ENCODE measurements around the gene NUSAP1.
"Not testable (repeated sequence)": the region's sequence is repeated elsewhere in the genome, so short reads cannot be mapped to it uniquely, and the experiment has no call there.

Gene NUSAP1

DNA sequence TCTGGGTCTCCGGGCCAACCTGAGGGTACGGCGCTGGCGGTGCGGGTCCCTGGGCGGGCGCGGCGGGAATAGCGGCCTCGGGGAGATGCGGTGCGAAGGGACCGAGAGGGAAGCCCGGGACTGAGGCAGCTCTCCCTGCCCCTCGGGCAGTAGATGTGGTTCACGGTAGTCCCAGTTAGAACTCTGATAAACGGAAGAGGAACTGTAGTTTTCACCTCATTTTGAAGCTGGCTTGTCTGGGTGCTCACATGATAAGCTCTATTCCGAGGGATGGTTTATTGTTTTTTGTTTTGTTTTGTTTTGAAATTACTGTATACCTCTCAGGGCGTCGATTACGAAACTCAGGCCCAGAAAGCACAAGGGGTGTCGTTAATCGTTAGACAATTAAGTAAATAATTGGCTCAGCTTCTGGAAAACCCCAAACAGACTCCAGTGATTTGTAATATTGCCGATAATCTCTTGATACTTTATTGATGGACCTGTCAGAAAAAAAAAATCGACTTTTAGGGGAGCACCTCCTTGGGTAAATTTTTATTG lies 413 bp downstream of the NUSAP1 start:
- peak; percentile 80 for DNase-seq (ENCODE audit: low spot score)

DNA sequence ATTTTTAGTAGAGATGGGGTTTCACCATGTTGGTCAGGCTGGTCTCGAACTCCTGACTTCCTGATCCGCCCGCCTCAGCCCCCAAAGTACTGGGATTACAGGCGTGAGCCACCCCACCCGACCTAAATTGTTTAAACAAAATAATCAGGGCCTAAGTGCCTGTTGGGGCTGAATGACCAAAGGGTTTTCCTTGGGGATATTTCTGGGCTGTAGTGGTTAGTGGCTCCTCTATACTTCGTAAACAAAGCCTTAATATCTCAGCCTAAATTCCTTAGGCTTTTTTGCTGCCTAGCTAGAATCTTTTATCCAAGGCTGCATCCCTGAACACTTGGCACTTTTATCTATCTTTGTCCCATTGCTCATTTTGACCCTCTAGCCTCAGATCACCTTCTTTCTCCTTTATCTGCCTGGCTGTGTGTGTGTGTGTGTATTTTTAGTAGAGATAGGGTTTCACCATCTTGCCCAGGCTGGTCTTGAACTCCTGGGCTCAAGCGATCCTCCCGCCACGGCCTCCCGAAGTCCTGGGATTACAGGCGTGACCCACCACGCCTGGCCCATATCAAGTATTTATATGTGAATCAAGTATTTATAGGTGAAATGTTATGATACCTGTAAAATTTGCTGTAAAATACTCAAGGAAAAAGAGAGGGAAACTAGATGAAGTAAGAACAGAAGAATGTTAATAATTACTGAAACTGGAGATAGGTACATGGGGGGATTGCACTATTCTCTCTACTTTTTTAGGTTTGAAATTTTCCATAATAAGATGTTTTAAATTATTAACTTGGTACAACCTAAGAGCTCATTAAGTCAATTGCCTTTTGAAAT lies 1.8 kb downstream of the NUSAP1 start:
- peak; percentile 20 for DNase-seq (ENCODE audit: low spot score)

DNA sequence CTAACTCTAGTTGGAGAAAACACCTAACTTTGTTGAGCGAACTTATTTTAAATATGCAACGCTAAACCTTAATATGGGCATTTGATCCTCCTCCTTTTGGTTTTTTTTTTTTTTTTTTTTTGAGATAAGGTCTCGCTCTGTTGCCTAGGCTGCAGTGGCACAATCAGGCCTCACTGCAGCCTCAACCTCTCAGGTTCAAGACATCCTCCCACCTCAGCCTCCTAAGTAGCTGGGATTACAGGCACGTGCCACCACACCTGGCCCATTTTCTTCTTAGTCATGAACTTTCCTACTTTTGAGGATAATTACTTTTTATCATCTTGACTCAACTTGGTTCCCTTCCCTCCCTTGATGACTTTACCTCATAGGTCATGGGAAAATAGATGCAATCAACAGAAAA lies 3.9 kb downstream of the NUSAP1 start:
- DNase-seq (ENCODE audit: low spot score) = no peak

DNA sequence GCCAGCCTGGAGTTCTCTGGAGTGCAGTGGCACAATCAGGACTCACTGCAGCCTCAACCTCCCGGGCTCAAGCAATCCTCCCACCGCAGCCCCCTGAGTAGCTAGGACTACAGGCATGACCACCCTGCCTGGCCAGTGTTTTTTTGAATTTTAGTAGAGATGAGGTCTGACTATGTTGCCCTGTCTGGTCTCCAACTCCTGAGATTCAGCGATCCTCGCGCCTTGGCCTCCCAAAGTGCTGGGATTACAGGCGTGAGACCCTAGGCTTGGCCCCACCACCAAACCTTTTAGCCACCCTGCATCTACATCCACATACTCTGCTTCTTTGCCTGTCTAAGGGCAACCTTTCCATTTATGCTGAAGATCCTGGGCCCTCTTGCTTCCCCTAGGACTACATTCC lies 4.4 kb downstream of the NUSAP1 start:
- no peak for DNase-seq (ENCODE audit: low spot score)

DNA sequence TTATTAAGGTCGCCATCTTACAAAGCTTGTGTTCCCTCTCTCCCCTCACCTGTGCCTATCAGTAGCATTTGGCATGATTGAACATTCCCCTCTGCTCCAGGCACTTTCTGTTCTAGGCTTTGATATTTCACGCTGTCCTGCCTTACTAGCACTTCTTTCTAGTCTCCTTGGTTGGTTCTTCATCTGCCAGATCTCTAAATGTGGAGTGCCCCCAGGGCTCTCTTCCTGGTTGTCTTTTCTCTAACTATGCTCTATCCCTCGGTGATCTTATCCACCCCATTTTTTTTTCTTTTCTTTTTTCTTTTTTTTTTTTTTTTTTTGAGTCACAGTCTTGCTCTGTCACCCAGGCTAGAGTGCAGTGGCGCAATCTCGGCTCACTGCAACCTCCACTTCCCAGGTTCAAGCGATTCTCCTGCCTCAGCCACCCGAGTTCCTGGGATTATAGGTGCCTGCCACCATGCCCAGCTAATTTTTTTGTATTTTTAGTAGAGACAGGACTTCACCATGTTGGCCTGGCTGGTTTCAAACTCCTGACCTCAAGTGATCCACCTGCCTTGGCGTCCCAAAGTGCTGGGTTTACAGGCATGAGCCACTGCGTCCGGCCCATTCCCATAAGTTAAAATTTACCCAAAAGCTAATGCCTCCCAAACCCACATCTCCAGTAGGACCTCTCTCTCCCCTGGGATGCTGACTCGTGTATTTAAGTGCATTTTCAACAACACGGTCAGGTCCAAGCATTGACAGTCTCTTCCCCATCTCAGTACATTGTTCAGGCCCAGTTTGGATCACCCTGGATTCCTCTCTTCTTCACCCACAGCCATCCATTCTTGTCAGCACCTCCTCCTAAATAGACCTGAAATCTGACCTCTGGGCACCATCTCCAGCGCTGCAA lies 5.2 kb downstream of the NUSAP1 start:
- DNase-seq (ENCODE audit: low spot score) = no peak

DNA sequence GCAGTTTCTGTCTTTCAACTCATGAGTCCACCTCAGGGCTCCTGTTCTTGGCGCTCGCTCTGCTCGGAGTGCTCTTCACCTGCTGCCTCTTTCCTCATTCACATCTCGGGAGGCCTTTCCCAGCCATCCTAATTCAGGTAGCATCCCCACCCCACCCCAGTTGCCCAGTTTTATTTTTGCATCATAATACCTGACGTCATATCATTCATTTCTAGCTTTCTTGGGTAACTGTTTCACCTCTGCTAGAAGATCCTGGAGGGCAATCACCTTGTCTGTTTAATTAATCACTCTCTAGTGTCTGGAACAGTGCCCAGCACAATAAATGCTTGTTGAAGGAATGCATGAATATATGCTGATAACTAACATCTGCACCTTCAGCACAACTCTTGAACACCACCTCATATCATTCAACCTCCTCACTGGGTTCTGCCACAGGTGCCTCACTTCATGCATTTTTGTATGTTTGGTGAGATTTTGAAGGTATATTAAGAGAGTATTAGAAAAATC lies 7.6 kb downstream of the NUSAP1 start:
- DNase-seq (ENCODE audit: low spot score) = no peak

DNA sequence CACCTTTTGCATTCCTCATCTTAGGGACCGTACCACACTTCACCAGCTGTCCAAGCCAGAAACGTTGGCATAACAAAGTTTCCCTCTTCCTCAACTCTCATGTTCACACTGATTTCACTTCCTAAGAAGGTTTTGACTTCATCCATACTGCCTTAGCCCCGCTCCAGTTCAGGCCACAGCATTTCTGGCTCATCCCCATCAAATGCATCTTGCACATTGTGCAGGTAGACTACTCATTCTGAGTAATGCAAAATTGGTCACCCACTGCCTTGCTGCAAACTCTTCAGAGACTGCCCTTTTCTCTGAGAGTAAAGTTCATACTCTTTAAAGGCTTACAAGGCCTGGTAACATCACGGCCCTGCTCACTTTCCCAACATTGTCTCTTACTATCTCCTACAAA lies 8.8 kb downstream of the NUSAP1 start:
- no peak for DNase-seq (ENCODE audit: low spot score)

DNA sequence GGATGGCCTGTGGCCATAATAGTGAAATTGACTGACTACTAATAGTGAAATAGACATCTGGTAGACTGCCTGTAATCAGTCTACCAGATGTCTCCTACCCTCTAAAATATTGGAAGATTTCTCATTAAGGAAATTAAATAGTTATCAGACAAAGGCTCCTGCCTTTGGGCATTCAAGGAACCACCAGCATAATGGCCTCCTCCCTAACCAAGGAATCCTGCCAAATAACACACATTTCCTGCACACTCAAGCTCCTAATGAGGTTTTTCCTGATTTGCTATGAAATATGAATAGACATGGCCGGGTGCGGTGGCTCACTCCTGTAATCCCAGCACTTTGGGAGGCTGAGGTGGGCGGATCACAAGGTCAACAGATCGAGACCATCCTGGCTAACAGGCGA lies 14.6 kb downstream of the NUSAP1 start:
- no peak for DNase-seq (ENCODE audit: low spot score)

DNA sequence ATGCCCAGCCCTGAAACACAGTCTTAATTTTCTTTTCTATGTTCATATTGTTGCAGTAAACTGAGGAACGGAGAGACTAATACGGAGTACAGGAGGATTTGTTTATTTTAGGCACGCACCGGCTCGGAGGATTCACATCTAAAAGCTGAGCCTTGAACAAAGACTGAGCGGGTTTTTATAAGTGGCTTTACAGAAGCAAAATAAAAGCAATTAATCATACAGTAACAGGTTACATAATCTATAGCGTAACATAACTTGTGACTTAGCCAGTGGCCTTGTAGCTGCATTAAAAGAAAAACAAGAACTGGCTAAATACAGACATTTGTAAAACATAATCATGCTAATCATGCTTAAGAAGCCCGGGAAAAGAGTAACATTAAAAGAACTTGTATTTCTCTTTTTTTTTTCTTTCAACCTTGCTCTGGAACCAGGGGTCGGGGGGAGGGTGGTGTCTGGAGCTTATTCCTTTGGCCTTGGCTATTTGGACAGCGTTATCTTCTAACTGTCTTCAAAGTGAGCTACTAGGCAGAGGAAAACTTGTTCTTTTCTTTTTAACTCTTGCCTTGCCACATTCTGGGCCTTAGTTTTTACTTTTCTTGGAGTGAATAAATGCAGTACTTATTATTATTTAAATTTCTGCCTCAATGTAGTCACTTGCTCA lies 17.5 kb downstream of the NUSAP1 start:
- DNase-seq (ENCODE audit: low spot score) = no peak

DNA sequence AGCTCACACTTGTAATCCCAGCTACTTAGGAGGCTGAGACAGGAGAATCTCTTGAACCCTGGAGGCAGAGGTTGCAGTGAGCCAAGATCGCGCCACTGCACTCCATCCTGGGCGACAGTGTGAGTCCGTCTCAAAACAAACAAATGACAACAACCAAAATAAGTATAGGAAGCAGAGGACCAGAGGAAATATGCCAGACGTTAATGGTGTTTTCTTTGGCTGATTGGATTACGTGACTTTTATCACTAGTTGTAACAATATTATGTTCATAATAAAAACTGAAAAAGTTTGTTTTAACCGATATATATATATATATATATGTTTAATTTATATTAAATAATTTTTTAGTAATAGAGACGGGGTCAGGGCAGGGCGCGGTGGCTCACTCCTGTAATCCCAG lies 21.7 kb downstream of the NUSAP1 start:
- DNase-seq (ENCODE audit: low spot score) = no peak

DNA sequence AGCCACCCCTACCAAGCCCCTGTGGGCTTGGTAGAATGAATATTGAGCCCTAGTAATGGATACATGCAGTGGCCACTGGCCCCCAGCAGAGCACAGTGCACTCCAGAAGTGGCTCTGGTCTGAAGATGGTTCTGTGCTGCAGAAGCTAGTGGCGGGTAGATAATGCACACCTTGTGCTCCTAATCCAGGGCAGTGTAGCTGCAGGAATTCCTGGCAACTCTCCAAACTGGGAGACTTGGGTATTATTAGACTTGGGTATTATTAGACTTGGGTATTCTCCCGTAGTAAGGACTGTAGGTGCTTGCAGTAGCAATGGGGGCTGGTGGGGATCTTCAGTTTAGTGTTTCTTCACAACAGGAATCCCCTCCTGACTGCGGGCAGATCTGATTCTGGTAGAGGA lies 34.7 kb downstream of the NUSAP1 start:
- no peak for DNase-seq (ENCODE audit: low spot score)

DNA sequence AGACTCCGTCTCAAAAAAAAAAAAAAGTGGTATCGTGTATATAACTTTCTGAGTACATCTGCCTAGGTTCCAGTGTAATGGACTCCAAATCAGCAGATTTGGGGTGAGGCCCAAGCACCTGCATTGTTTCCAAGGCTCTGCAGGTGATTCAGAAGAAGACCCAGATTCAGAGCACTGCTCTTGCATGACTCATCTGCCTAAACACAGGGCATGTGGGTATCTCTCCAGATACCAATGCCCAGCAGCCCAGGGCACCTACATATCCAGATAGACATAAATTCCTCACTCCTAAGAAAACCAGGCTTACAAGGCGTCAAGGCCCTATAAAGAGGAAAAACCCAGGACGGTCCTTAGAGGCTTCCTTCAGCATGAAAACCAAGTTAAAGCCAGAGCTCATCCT lies 45.3 kb downstream of the NUSAP1 start:
- DNase-seq (ENCODE audit: low spot score) = no peak

DNA sequence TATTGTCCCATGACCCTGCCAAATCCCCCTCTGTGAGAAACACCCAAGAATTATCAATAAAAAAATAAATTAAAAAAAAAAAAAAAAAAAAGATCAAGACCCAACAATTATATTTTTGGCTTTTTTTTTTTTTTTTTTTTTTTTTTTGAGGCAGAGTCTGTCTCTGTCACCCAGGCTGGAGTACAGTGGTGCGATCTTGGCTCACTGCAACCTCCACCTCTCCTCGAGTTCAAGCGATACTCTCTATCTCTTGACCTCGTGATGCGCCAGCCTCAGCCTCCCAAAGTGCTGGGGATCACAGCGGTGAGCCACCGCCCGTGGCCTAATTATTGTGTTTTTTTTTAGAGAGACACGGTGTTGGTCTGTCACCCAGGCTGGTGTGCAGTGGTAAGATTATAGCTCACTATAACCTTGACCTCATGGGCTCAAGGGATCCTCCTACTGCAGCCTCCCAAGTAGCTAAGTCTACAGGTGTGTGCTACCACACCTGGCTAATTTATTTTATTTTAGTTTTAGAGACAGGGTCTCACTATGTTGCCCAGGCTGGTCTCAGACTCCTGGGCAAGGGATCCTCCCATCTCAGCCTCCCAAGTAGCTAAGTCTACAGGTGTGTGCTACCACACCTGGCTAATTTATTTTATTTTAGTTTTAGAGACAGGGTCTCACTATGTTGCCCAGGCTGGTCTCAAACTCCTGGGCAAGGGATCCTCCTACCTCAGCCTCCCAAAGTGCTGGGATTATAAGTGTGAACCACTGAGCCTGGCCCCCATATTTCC lies 51.5 kb downstream of the NUSAP1 start:
- DNase-seq (ENCODE audit: low spot score) = not testable (repeated sequence)

DNA sequence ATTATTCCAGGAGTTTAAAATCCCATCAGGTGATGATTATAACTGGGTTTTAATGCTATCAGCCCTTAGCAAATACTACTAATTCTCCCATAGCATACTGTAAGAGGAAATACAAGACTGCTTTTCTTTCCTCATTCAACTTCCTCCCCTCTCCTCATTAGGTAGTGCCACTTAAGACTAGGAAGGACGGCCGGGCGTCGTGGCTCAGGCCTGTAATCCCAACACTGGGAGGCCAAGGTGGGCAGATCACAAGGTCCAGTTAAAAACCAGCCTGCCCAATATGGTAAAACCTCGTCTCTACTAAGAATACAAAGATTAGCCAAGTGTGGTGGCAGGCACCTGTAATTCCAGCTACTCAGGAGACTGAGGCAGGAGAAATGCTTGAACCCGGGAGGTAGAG lies 55.0 kb downstream of the NUSAP1 start:
- no peak for DNase-seq (ENCODE audit: low spot score)

DNA sequence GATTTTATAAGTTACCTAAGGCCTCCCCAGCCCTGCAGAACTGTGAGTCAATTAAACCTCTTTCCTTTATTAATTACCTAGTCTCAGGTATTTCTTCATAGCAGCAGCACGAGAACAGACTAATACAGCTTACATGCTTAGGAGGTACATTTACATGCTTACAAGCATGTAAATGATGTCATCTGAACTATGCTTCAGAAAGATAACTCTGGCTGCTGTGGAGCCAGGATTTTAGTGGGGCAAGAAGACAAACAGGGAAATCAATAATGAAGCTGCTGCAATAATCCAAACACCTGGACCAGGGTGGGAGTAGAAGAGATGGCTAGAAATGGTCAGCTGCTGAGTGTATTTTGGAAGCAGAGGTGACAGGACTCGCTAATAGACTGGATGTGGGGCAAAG lies 60.0 kb downstream of the NUSAP1 start:
- no peak for DNase-seq (ENCODE audit: low spot score)

DNA sequence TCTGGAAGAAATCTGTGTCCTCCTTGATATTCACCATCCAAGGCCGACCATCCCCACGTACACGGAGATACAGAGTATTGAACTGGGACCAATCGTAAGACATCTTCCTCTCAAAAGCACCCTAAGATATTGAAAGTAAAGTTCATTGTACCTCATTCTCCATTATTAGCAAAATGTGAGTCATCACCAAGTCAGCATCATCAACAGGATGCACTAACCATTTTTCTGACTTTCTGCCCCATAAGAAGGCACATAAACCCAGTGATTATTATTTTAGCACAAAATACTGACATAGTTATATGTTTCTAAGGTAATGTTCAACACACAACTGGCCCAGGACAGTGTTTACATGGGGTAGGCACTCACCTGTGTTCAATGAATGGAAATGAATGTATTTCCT lies 62.2 kb downstream of the NUSAP1 start:
- DNase-seq (ENCODE audit: low spot score) = no peak

DNA sequence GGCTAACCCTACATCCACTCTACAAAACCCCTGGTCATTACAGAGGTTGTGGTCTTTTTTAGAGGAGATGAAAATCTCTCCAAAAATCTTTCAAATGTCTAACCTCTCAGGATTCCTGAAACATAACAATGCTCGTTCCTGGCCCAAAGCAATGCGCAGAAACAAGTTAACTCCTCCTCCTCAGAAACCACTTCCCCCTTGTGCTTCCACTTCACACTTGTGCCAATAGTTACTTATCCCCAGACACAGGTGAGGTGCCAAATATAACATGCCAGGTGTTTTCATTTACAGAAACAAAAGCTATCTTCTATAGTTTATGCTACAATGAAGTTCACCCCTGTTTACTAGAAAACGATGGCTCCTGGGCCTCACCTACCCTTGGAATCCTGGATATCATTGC lies 63.4 kb downstream of the NUSAP1 start:
- DNase-seq (ENCODE audit: low spot score) = no peak

DNA sequence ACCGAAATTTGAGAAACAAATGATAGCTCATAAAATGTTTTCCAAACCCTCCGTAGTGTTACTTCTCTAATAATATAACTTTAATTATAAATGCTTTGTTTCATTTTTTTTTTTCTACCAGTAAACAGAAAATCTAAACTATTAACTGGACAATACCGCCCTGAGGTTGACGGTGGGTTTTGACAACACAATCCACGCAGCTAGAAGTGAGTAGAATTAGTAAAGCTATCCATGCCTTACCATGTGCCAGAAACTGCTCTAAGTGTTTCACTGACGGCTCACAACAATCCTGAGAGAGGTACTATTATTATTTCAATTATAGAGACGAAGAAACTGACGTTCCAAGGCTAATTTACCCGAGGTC lies 69.2 kb downstream of the NUSAP1 start:
- no peak for DNase-seq (ENCODE audit: low spot score)

DNA sequence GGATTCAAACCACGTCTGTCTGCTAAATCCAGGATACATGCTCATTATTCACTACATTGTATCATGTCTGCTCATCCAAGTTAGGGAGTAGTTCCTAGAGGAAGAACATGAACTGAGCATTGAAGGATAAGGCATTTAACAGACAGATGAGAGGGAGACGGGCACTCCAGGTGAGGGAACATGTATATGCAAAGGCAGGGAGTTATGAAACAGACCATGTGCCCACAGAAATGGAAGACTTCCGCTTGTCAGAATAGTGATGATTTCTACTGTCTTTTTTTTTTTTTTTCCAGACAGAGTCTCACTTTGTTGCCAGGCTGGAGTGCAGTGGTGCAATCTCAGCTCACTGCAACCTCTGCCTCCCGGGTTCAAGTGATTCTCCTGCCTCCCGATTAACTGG lies 74.7 kb downstream of the NUSAP1 start:
- no peak for DNase-seq (ENCODE audit: low spot score)

DNA sequence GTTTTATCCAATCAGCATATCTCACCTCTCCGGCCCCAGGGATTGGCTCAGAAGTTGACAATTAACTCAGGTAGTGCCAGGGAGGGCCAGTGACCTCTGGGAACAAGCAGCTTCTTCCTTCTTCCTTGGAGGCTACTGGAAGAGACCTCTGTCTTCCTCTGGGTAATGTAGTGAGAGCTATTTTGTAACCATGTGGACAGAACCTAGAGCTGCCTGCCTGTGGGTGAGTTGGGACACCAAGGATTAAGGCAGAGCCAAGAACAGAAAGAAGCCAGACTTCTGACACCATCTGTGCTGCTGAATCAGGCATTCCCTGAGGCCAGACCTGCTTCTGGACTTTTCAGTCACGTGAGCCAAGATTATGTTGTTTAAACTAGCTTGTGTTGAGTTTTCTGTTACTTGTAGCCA lies 75.6 kb downstream of the NUSAP1 start:
- no peak for DNase-seq (ENCODE audit: low spot score)

DNA sequence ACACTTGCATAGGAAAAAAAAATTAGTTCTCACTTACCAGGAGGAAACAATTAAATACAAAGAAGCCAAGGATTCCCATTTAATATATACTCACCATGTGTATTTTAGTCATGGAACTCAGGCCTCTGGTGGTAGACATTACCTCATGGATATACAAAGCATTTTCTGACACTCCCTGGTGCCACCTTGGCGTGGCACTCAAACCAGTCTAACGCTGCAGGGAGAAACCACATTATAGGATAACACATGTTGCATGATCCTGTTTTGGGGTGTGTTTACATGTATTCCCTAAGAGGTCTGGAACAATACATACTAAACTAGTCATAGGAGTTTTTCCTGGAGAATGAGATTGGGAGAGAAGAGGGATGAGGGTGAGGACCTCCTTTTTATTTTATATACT lies 78.3 kb downstream of the NUSAP1 start:
- no peak for DNase-seq (ENCODE audit: low spot score)

DNA sequence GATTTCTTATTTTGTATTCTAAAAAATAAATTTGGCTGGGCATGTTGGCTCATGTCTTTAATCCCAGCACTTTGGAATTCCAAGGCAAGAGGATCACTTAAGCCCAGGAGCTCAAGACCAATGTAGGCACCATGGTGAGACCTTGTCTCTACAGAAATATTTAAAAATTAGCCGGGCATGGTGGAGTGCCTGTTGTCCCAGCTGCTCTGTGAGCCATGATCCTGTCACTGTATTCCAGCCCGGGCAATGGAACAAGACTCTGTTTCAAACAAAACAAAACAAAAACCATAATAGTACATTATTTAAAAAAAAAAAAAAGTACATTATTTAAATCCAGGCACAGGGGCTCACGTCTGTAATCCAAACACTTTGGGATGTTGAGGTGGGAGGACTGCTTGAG lies 78.8 kb downstream of the NUSAP1 start:
- no peak for DNase-seq (ENCODE audit: low spot score)
